Limb (tissue), 2 donors: Measurements from ENCODE around the gene TBL3.
A peak's percentile ranks its signal among the peaks of the same experiment; 100 is the strongest.
"Not testable (repeated sequence)": the region's sequence is repeated elsewhere in the genome, so short reads cannot be mapped to it uniquely, and the experiment has no call there.

Experiments
- DNase-seq, 2 donors: peaks; one replicate each; pipeline ENCODE4 v3.0.0-alpha.2; 2016; ENCODE audit errors: extremely low spot score in 2 of 2

Gene TBL3

DNA sequence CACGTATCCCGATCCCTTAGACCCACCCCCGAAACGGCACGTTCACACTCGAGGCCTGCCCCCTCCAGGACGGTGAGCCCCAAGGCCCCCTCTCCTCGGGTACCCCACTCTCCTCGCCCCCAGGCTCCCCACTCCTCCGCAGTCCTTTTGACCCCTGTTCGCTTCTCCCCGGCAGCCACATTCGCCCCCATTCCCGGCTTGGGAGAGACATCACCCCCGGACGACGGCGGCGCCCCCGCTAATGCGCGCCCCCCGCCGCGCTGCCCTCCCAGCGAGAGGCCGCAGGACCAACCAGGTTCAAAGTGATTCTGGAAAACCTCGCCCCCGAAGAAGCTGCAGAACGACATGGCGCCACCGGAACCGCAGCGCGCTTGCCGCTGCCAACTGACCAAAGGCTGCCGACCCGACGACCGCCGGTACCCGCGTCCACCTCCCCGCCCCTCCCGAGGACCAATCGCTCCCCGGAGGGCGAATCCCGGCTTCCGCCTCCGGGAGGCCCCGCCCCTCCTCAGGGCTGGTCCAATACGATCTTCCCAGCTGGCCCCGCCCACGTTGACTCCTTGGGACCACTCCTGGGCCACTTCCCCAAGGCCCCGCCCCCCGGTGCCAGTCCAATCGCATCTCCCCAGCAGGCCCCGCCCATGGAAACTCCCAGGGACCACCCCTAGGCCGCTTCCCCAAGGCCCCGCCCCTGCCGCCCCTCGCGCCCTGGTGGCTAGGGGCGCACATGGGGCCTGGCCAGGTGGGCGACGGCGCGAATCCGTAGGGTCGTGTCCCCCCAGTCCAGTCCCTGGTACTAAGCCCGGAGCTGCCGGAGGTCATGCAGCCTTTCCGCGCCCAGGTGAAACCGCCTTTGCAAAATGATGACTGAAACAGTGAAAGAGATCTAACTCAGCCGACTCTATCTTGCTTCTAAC lies 28.8 kb upstream of the TBL3 start, which contains the start of gene MSRB1:
Gene MSRB1 (minus strand): TSS at position 390 of the 917 bp plus-strand sequence. CDS start 43 bp downstream, at position 347.
- DNase-seq: peak; percentile 99

GRCh38 chr16:1944612-1945199 lies 27.1 kb upstream of the TBL3 start:
- no peak for DNase-seq

DNA sequence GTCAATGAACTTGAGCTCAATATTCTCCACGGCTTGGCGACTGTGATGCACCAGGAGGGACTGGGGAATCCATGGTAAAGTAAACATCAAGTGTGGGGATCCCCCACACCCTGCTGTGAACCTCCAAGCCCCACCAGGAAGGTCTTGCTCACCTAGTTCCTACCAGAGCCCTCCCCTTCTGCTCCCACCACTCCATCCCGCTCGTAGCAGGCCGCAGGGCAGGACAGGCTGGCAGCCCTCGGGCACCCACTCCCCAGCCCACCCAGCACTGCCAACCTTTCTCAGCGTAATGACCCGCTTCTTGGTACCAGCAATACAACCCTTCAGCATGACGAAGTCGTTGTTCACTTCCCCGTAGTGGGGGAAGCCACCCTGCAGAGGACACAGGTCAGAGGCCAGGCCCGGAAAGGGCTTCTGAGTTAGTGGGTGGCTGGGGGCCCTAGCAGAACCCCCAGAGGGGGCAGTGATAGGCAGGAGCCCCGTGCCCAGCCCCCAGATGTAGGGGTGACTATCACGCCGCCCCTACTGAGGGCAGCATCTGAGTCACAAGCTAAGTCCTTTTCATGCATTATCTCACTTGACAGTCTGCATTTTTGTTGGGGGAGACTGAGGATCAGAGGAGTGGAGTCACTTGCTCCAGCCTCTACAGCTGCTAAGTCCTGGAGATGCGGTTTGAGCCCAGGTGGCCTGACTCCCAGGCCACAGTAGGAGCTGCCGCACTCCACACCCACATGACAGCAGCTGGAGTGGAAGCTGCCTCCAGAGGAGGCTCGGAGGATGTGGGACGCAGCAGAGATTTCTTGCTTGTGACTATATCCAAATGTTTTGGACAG lies 26.1 kb upstream of the TBL3 start:
- DNase-seq: no peak

DNA sequence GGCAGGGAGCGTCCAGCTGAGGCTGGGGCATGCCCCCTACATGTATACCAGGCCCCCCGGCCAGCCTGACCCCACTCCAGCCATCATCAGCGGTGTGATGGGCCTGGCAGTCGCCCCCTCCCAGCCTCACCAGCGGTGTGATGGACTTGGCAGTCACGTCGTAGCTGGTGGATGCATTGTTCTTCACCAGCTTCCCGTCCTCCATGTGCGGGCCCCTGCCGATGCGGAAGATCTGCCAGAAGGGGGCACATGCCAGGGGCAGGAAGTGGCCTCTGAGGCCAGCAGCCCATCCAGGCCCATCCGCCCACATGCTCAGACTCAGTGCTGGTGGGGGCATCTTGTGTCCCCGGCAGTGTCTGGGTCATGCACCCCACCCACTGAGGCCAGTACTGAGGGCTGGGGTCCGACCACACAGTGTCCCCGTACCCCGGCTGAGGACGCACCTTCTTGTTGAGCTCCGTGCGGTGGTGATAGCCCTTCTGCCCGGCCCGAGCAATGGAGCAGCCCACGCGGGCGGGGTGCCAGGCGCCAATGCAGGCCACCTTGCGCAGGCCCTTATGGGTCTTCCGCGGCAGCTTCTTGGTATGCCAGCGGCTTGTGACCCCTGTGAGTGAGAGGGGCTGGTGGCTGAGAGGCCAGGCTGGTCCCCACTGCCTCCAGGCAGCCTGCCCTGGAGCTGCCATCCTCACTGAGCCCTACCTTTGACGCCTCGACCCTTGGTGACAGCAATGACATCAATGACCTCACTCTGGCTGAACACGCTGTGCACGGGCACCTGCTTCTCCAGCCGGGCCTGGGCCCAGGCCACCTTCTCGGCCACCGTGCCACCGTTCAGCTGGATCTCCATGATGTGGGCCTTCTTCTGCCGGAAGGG lies 25.1 kb upstream of the TBL3 start:
- DNase-seq: no peak

- DNase-seq: no peak
These were observed 24.5 kb upstream of the TBL3 start for GRCh38 chr16:1947369-1947670.

- DNase-seq: no peak
These were observed 22.3 kb upstream of the TBL3 start for GRCh38 chr16:1949507-1949906.

DNA sequence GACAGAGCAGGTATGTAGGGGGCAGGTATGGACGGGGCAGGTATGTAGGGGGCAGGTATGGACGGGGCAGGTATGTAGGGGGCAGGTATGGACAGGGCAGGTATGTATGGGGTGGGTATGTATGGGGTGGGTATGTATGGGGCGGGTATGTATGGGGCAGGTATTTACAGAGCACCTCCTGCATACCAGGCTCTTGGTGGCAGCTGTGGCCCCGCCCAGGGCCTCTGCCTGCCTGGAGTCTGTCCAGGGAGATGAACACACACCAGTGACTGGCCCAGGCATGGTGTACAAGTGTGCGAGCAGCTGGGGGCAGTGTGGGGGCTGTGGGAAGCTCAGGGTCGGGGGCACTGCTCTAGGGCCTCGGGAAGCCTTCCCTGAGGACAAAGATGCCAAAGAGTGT lies 21.8 kb upstream of the TBL3 start:
- DNase-seq: no peak

DNA sequence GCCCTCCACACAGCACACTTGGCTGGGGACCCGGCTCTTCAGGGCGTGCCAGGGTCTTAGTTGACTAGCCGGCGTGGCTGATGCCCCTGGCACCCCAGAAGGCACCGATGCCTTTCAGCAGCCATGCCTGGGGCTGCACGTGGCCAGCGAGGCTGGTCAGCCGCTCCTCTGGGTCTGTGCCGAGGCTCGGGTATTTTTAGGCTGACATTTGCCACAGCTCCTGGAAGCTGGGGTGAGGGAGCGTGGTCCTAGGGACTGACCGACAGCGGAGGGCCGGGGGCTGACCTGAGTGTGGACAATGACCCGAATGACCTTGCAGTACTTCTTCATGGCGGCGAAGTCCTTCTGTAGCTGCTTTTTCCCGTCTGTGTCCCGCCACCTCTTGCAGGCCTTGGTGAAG lies 21.3 kb upstream of the TBL3 start:
- no peak for DNase-seq

- no peak for DNase-seq
These were observed 18.1 kb upstream of the TBL3 start for GRCh38 chr16:1953734-1954133.

DNA sequence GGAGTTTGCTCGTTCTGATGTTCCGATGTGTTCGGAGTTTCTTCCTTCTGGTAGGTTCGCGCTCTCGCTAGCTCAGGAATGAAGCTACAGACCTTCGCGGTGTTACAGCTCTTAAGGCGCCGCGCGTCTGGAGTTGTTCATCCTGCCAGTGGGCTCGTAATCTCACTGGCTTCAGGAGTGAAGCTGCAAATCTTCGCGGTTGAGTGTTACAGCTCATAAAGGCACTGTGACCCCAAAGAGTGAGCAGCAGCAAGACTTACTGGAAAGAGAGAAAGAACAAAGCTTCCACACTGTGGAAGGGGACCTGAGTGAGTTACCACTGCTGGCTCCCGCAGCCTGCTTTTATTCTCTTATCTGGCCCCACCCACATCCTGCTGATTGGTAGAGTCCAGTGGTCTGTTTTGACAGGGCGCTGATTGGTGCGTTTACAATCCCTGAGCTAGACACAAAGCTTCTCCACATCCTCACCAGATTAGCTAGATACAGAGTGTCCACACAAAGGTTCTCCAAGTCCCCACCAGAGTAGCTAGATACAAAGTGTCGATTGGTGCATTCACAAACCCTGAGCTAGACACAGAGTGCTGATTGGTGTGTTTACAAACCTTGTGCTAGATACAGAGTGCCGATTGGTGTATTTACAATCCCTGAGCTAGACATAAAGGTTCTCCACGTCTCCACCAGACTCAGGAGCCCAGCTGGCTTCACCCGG lies 14.3 kb upstream of the TBL3 start:
- not testable (repeated sequence) for DNase-seq

- DNase-seq: not testable (repeated sequence)
These were observed 13.7 kb upstream of the TBL3 start for GRCh38 chr16:1958143-1958491.

- DNase-seq: no peak
These were observed 13.1 kb upstream of the TBL3 start for GRCh38 chr16:1958715-1959268.

DNA sequence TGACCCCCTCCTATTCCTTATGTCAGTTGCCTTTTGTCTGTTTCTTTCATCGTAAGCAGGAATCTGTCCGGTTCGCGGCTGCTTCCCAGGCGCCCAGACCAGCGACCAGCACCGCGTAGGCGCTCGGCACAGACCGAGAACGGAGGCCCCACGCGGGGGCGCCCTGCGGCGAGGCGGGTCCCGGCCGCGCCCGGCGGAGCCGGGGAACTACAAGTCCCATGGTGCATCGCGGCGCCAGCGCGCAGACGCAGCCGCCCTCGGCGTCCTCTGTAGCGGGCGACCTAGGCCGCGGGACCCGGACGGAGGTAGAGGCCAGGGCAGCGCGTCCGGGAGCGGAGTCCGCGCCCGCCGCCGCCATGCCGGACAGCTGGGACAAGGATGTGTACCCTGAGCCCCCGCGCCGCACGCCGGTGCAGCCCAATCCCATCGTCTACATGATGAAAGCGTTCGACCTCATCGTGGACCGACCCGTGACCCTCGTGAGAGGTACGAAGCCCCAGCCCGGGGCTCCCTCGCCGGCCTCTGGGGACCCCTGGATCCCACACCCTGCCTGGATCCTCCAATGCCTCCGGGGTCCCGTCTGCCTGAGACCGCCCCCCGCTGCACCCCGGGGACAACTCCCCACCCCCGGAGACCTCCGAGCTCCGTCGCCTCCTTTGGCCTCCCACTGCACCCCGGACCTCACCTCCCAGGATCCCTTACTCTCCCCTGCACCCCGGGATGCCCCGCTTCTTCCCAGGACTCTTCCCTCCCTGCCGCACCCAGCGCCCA lies 12.4 kb upstream of the TBL3 start, which contains the start of gene NDUFB10:
Gene NDUFB10 (plus strand): TSS at position 270 of the 771 bp plus-strand sequence. CDS start 87 bp downstream, at position 357.
- DNase-seq: peak; percentile 89 to 94

GRCh38 chr16:1960665-1961630 lies 10.9 kb upstream of the TBL3 start:
- DNase-seq: no peak

DNA sequence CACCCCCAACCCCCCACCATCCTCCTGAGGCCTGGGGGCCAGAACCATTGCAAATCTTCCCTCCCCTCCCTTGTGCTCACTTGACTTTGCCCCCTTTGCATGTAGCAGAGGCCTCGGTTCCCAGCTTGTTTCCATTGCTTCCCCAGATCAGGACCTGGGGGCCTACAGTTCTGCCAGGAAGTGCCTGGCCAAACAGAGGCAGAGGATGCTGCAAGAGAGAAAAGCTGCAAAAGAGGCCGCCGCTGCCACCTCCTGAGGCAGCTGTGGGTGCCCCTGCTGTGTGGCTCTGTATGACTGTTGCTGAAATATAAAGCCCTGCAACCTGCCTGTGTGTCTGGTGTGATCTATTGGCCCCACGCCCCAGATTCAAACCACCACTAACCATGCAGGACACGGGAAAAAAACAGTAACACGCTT lies 10.2 kb upstream of the TBL3 start:
- no peak for DNase-seq

- DNase-seq: not testable (repeated sequence)
These were observed 9.4 kb upstream of the TBL3 start for GRCh38 chr16:1962161-1963153.
